A549 (cell line): ENCODE data around the gene MPI.
"Not testable (repeated sequence)": the region's sequence is repeated elsewhere in the genome, so short reads cannot be mapped to it uniquely, and the experiment has no call there.

Source experiments
- BHLHE40 ChIP-seq: IDR thresholded peaks from 2 replicates; pipeline ENCODE4 v1.6.1; 2012; ENCODE audit warnings: low read depth, low read length, inconsistent platforms
- EP300 ChIP-seq, 2 experiments: fragments of >200 bp; sonication (Bioruptor Twin); formaldehyde crosslinking; IDR thresholded peaks; 2 replicates in 1 of 2; 3 replicates in 1 of 2; pipeline ENCODE4 v1.6.1; 2016 to 2017
- JUN ChIP-seq, 2 experiments: fragments of >200 bp; sonication (Bioruptor Twin); formaldehyde crosslinking; IDR thresholded peaks; 2 replicates in 1 of 2; 3 replicates in 1 of 2; pipeline ENCODE4 v1.6.1; 2016 to 2017
- POLR2A ChIP-seq: IDR thresholded peaks from 2 replicates; pipeline ENCODE4 v1.6.1; 2012; ENCODE audit warnings: mild to moderate bottlenecking, low read length
- POLR2AphosphoS2 ChIP-seq: conservative IDR thresholded peaks from 2 replicates; pipeline ENCODE4 v1.6.1; 2012; ENCODE audit warnings: low read length, improper control_type of control experiment, inconsistent platforms
- RAD21 ChIP-seq, 2 experiments: fragments of >200 bp in 1 of 2; sonication (Bioruptor Twin) in 1 of 2; formaldehyde crosslinking in 1 of 2; IDR thresholded peaks in 1 of 2; conservative IDR thresholded peaks in 1 of 2; 2 replicates in 1 of 2; 3 replicates in 1 of 2; pipeline ENCODE4 v1.6.1; 2012 to 2018; ENCODE audit warnings: inconsistent platforms in 1 of 2
- RNF2 ChIP-seq: fragments of 200-600 bp; sonication (generic); IDR thresholded peaks from 2 replicates; pipeline ENCODE4 v1.6.1; 2016; ENCODE audit warnings: low read depth, mild to moderate bottlenecking, antibody characterized with exemption, moderate library complexity, borderline replicate concordance
- TF ChIP-seq, protein P1 (sequence below): fragments of >200 bp; sonication (Bioruptor Twin); formaldehyde crosslinking; IDR thresholded peaks from 3 replicates; pipeline ENCODE4 v1.5.1; 2016
- TF ChIP-seq, protein P2 (sequence below): IDR thresholded peaks from 2 replicates; pipeline ENCODE4 v1.6.1; 2012; ENCODE audit warnings: low read depth, borderline replicate concordance
- TF ChIP-seq, protein P3 (sequence below): fragments of 250-450 bp; sonication (Bioruptor Pico); IDR thresholded peaks from 2 replicates; pipeline ENCODE4 v1.5.0; 2021; ENCODE audit warnings: mild to moderate bottlenecking, moderate library complexity, borderline replicate concordance

DNA sequence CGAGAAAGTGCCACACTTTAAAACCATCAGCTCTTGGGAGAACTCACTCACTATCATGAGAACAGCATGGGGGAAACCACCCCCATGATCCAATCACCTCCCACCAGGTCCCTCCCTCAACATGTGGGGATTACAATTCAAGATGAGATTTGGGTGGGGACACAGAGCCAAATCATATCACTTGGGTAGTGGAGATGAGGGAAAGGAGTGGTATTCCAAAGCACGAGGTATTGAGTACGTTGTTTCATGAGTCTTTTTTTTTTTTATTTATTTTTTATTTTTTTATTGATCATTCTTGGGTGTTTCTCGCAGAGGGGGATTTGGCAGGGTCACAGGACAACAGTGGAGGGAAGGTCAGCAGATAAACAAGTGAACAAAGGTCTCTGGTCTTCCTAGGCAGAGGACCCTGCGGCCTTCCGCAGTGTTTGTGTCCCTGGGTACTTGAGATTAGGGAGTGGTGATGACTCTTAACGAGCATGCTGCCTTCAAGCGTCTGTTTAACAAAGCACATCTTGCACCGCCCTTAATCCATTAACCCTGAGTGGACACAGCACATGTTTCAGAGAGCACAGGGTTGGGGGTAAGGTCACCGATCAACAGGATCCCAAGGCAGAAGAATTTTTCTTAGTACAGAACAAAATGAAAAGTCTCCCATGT is 2.2 kb upstream of the MPI start:
- TF ChIP-seq, protein P1, sequence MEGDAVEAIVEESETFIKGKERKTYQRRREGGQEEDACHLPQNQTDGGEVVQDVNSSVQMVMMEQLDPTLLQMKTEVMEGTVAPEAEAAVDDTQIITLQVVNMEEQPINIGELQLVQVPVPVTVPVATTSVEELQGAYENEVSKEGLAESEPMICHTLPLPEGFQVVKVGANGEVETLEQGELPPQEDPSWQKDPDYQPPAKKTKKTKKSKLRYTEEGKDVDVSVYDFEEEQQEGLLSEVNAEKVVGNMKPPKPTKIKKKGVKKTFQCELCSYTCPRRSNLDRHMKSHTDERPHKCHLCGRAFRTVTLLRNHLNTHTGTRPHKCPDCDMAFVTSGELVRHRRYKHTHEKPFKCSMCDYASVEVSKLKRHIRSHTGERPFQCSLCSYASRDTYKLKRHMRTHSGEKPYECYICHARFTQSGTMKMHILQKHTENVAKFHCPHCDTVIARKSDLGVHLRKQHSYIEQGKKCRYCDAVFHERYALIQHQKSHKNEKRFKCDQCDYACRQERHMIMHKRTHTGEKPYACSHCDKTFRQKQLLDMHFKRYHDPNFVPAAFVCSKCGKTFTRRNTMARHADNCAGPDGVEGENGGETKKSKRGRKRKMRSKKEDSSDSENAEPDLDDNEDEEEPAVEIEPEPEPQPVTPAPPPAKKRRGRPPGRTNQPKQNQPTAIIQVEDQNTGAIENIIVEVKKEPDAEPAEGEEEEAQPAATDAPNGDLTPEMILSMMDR = not testable (repeated sequence)
- not testable (repeated sequence) for TF ChIP-seq POLR2AphosphoS2; RNF2; POLR2A; JUN (IDR thresholded peaks at IDR 0.05); BHLHE40; EP300 (IDR thresholded peaks at IDR 0.05); RAD21 (conservative IDR thresholded peaks at IDR 0.05 in 1 of 2, IDR thresholded peaks at IDR 0.05 in 1 of 2)
- TF ChIP-seq, protein P2, sequence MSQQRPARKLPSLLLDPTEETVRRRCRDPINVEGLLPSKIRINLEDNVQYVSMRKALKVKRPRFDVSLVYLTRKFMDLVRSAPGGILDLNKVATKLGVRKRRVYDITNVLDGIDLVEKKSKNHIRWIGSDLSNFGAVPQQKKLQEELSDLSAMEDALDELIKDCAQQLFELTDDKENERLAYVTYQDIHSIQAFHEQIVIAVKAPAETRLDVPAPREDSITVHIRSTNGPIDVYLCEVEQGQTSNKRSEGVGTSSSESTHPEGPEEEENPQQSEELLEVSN = not testable (repeated sequence)
- TF ChIP-seq, protein P3, sequence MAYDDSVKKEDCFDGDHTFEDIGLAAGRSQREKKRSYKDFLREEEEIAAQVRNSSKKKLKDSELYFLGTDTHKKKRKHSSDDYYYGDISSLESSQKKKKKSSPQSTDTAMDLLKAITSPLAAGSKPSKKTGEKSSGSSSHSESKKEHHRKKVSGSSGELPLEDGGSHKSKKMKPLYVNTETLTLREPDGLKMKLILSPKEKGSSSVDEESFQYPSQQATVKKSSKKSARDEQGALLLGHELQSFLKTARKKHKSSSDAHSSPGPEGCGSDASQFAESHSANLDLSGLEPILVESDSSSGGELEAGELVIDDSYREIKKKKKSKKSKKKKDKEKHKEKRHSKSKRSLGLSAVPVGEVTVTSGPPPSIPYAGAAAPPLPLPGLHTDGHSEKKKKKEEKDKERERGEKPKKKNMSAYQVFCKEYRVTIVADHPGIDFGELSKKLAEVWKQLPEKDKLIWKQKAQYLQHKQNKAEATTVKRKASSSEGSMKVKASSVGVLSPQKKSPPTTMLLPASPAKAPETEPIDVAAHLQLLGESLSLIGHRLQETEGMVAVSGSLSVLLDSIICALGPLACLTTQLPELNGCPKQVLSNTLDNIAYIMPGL (CRISPR knock-in tag) = not testable (repeated sequence)
